Activated CD8-positive, alpha-beta memory T cell treated with anti-CD3 and anti-CD28 coated beads for 4 hours (primary cell): ENCODE measurements around the gene CARD10.

ENCODE experiments used
- DNase-seq, 2 donors: peaks; one replicate each; pipeline ENCODE4 v3.0.0-alpha.2; 2020; ENCODE audit warnings: low read depth in 2 of 2

The CARD10 gene

GRCh38 chr22:37503850-37504249, 15.4 kb downstream of the CARD10 start:
- DNase-seq = no peak

GRCh38 chr22:37503183-37503683, 16.0 kb downstream of the CARD10 start:
- DNase-seq = no peak

GRCh38 chr22:37502342-37503182, 16.7 kb downstream of the CARD10 start:
- DNase-seq = no peak

GRCh38 chr22:37501610-37502341, 17.4 kb downstream of the CARD10 start:
- DNase-seq = no peak

DNA sequence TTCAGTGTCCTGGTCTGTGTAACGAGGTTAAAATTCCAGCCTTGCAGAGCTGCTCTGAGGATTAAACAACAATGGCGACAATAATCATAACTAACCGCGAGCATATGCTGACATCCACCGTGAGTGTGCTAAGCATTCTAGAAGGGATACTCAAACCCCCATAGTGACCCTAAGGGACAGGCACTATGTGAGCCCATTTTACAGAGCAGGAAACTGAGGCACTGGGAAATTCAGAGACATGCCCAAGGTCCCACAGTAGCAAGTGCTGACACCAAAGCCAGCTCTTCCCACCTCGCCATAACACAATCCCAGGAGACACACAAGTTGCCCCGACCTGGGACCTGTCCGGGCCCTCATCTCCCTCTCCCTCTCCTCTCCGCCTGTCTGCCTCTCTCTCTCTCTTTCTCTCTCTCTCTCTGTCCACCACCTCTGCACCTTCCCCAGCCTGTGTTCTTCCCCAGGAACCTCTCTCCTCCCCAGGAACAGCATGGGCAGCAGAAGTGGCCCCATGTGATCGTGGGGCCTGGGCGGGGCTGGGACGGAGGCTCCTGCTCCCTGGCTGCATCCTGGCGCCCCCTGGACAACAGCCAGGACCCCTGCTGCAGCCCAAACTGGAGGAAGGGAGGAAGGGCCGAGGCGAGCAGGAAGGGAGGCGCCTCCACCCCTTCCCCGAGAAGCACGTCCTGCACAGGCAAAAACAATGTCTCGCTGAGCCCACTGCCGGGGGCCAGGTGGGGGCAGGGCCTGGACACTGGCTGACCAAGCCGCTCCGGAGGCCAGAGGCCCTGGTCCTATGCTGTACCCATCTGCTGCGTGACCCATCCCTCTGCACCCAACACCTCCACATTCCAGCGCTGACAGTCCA, 18.2 kb downstream of the CARD10 start:
- no peak for DNase-seq

DNA sequence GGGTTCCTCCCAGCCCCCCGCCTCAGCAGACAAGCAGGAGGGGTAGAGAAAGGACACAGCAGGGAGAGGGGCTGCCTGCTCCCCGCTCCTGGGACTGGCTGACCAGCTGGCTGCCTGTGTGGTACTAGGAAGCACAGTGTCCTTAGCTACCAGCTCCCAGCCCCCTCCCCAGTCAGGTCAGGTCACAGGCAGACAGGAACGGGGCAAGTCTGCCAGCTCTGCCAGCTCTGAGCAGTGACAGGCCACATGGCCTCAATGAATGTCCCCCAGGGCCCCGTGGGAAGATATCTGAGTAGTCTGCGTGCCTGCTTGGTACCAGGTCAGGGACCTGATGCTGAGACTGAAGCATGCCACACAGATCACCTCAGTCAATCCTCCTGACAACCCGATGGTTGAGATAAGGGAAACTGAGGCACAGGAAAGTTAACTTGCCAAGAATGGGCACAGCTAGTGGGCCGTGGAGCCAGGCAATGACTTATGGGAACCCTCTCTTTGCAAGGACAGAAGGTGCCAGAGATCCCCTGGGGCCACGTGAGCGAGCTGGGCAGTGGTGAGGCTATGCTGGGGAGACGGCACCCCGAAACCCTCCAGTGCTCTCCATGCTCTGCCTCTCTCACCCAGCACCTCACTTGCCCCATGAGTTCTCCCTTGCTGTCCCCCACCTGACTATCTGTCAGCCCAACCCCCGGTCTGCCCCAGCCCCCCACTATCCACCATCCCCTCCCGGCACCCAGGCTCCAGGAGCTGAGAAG, 19.2 kb downstream of the CARD10 start:
- DNase-seq = no peak

DNA sequence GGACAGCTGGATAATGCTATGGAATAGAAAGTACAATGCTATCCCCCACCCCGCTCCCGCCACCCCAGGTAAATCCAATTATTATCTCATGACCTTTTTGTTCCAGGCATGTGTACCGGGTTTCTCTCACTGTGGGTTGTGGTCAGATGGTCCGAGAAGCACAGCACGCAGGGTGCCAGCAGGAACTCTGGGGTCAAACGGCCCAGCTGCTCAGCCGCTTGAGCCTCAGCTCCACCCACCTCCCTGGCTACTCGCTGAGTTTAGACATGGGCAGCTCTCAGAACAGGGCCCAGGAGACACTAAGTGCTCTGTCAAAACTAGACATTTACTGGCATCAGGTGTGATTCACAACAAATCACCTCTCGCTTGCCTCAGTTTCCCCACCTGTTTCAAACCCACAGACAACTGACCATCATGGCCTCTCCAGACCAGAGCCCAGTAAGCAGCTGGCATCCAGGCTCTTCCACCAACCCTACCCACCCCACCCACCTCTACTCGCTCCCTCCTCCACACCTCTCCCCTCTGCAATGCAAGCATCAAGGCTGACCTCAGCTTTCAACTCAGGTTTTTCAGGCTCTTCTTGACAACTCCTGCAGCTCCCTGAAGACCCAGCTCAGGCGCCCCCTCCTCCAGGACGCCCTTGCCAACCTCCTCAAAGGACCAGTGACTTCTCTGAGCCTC, 20.0 kb downstream of the CARD10 start:
- no peak for DNase-seq

DNA sequence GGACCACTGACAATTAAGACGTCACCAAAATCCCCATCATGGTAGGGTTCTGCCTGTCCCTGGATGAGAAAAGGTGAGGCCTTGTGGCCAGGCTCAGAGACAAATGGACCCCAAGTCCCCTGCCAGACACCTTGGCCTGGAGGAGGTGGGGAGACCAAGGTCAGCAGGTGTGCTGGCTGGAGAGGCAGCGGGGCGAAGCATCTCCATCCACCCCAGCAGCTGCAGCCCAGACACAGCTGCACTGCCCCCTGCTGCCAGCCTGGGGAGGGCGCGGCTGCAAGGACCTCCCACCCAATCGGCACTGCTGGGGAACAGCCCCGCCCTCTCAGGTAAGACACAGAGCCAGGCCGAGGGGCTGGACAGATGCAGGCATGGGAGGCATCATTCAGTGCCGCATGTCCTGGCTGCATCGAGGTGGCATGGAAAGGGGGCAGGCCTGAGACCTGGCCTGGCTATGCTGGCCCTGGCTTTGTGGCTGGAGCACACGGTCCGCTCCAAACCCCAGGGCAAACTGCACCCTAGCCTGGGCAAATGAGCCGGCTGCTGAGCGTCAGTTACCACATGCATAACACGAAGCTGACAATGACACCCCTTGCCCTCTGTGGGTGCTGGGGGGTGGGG, 20.8 kb downstream of the CARD10 start:
- DNase-seq = peak; percentile 35 to 36

GRCh38 chr22:37497062-37497599, 22.1 kb downstream of the CARD10 start:
- no peak for DNase-seq

DNA sequence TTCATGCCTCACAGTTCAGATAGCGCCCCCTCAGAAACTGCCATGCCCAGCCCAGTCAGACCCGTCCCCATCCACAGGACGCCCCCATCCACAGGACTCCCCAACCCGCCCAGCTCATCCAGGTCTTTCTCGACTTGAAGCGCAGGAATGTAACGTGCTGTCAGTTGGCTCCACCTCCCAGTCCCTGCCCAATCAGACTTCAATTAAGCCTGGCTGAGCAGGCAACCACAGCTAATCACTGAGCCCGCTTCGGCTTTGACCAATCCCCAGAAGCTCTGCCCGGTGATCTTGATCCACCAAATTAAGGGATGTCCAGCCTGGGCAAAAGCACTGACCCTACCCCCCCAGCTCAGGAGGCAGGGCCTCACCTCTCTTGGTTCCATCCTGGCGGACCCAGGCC, 22.6 kb downstream of the CARD10 start:
- DNase-seq = no peak

GRCh38 chr22:37493979-37494378, 25.2 kb downstream of the CARD10 start:
- no peak for DNase-seq

DNA sequence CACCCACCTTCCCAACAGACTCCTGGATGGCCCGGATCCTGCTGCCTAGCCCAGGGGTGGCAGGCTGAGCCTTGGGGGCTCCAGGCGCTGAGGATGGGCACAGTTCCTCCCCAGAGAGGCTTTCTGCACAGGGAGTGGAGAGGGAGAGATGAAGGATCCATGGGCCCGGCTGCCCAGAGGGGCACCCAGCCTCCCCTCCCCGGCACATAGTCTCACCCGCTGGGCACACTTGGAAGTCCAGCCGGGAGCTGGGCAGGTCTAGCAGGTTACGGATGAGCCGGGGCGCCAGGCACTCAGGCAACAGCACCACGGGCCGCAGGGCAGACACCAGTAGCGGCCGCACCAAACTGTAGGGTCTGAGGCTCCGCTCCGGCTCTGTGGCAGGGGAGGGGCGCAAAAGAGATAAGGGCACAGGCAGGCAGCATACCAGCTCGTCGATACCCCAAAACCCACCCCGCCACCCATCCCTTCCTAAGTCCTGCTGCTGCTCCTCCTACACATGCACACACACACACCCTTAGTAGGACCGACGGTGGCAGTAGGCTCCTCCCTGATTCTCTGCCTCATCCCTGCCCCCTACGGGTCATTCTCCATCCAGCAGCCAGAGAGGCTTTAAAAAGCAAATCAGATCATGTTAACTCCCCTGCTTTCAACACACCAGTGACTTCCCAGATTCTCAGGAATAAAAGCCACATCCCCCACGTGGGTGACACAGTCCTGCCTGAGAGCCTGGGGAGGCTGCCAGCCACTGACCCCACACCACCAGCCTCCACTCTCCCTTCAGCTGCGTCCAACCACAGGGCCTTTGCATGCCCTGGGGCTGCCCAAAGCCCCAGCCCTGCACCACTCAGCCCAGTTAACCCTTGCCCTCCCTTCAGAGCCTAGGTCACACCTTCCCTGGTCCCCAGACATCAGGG, 26.5 kb downstream of the CARD10 start:
- DNase-seq = peak in 1 of 2 donors; percentile 19

- no peak for DNase-seq
These were observed 27.4 kb downstream of the CARD10 start for GRCh38 chr22:37491559-37492427.

- no peak for DNase-seq
These were observed 28.1 kb downstream of the CARD10 start for GRCh38 chr22:37491106-37491505.

DNA sequence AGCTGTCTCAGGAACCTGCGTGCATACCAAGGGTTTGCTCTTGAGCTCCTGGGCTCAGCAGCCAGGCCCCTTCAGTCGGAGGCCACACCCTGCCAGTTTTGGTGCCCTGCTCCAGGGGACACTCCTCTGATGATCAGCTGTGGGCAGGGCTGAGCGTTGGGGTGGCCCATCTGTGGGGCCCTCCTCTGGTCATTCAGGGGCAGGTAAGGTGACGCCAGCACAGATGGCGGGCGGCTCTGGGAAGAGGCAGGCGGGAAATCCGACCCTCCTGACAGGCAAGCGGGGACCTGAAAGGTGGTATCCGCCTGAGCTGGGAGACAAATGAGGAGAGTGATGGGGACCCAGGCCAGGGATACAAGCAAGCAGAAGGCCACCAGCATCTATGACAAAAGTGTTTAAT, 29.2 kb downstream of the CARD10 start:
- DNase-seq = no peak

- no peak for DNase-seq
These were observed 30.7 kb downstream of the CARD10 start for GRCh38 chr22:37488337-37489135.

DNA sequence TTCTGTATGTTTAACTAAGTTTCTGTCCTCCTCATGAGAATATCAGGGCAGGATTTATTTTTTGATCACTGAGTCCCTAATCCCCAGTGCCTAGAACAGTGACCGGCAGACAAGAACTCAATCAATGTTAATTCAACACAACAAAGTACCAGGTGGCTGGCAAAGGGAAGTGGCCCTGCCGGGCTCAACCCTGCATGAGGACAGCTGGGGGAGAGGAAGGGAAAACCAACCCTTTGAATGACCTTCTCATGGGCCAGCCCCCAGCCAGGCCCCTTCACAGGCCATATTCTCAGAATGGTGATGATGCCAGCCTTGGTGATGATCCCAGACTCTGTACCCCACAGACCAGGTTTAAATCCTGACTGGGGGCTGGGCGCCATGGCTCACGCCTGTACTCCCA, 31.6 kb downstream of the CARD10 start:
- no peak for DNase-seq
